Liver (tissue), 9 donors: Measurements from ENCODE around the gene TRPM8. TPM values are rescaled to one million over a fixed set of nuclear protein-coding genes. Genes with fewer than 3 reads are reported as not detected.

Source experiments
- DNase-seq: peaks from one replicate; pipeline ENCODE4 v3.0.0-alpha.2; 2017; ENCODE audit warnings: low spot score
- H3K27ac ChIP-seq, 2 donors: one replicate each; pipeline ENCODE4 v1.7.0; 2013; ENCODE audit warnings: inconsistent platforms in 2 of 2, low read length in 2 of 2, control low read depth in 1 of 2, low read depth in 1 of 2, mild to moderate bottlenecking in 1 of 2
- H3K27me3 ChIP-seq, 4 donors: one replicate each; pipeline versions ENCODE4 v1.6.1 to v1.7.0; 2013; ENCODE audit warnings: low read length in 3 of 4, inconsistent platforms in 1 of 4, mild to moderate bottlenecking in 1 of 4, moderate library complexity in 1 of 4; ENCODE audit not compliant: control insufficient read depth in 4 of 4, insufficient read depth in 4 of 4
- H3K36me3 ChIP-seq, 4 donors: one replicate each; pipeline versions ENCODE4 v1.6.1 to v1.7.0; 2013; ENCODE audit warnings: low read length in 3 of 4, mild to moderate bottlenecking in 3 of 4, low read depth in 1 of 4, moderate library complexity in 1 of 4; ENCODE audit not compliant: control insufficient read depth in 4 of 4, insufficient read depth in 3 of 4
- H3K4me1 ChIP-seq, 4 donors: one replicate each; pipeline versions ENCODE4 v1.6.1 to v1.7.0; 2013; ENCODE audit warnings: low read length in 3 of 4, mild to moderate bottlenecking in 3 of 4, moderate library complexity in 1 of 4; ENCODE audit not compliant: control insufficient read depth in 4 of 4, insufficient read depth in 4 of 4
- H3K4me3 ChIP-seq, 3 donors: one replicate each; pipeline versions ENCODE4 v1.6.1 to v1.7.0; 2013; ENCODE audit warnings: low read length in 3 of 3, control low read depth in 1 of 3, low read depth in 1 of 3, mild to moderate bottlenecking in 1 of 3
- H3K9ac ChIP-seq, 2 donors: one replicate each; pipeline ENCODE4 v1.7.0; 2013; ENCODE audit warnings: low read length in 2 of 2, mild to moderate bottlenecking in 2 of 2, moderate library complexity in 2 of 2, control low read depth in 1 of 2, low read depth in 1 of 2
- H3K9me3 ChIP-seq, 4 donors: one replicate each; pipeline versions ENCODE4 v1.6.1 to v1.7.0; 2013; ENCODE audit warnings: low read length in 3 of 4; ENCODE audit not compliant: control insufficient read depth in 4 of 4
- EGR1 ChIP-seq, 2 donors: IDR thresholded peaks; 2 replicates each; pipeline ENCODE4 v1.6.1; 2016 to 2018; ENCODE audit warnings: antibody characterized with exemption in 2 of 2, low read depth in 2 of 2
- FOXA1 ChIP-seq: IDR thresholded peaks from 2 replicates; pipeline ENCODE4 v1.6.1; 2016; ENCODE audit warnings: antibody characterized with exemption
- FOXA2 ChIP-seq: IDR thresholded peaks from 2 replicates; pipeline ENCODE4 v1.6.1; 2016; ENCODE audit warnings: antibody characterized with exemption
- GABPA ChIP-seq, 2 donors: IDR thresholded peaks in 1 of 2; conservative IDR thresholded peaks in 1 of 2; 2 replicates each; pipeline ENCODE4 v1.6.1; 2016; ENCODE audit warnings: antibody characterized with exemption in 2 of 2, mild to moderate bottlenecking in 1 of 2, moderate library complexity in 1 of 2
- HNF4A ChIP-seq, 2 donors: conservative IDR thresholded peaks; 2 replicates each; pipeline ENCODE4 v1.6.1; 2016; ENCODE audit warnings: antibody characterized with exemption in 2 of 2, mild to moderate bottlenecking in 2 of 2
- HNF4G ChIP-seq: IDR thresholded peaks from 2 replicates; pipeline ENCODE4 v1.6.1; 2016; ENCODE audit warnings: antibody characterized with exemption
- JUND ChIP-seq, 2 donors: IDR thresholded peaks; 2 replicates each; pipeline ENCODE4 v1.6.1; 2016; ENCODE audit warnings: antibody characterized with exemption in 2 of 2
- NR2F2 ChIP-seq: IDR thresholded peaks from 2 replicates; pipeline ENCODE4 v1.6.1; 2016; ENCODE audit warnings: antibody characterized with exemption
- RAD21 ChIP-seq, 2 donors: IDR thresholded peaks; 2 replicates each; pipeline ENCODE4 v1.6.1; 2016; ENCODE audit warnings: antibody characterized with exemption in 2 of 2, mild to moderate bottlenecking in 2 of 2
- RXRA ChIP-seq, 2 donors: IDR thresholded peaks; 2 replicates each; pipeline ENCODE4 v1.6.1; 2017 to 2018; ENCODE audit warnings: antibody characterized with exemption in 2 of 2, mild to moderate bottlenecking in 1 of 2
- SP1 ChIP-seq: IDR thresholded peaks from 2 replicates; pipeline ENCODE4 v1.6.1; 2018; ENCODE audit warnings: antibody characterized with exemption, mild to moderate bottlenecking
- TAF1 ChIP-seq: conservative IDR thresholded peaks from 2 replicates; pipeline ENCODE4 v1.6.1; 2016; ENCODE audit warnings: antibody characterized with exemption, mild to moderate bottlenecking
- WGBS: extraction: QIAGEN DNeasy Blood & Tissue Kit; methylation state at CpG from one replicate; pipeline ENCODE4 v1.1.7; 2013; 5-methylcytosine and 5-hydroxymethylcytosine counted together
- polyA plus RNA-seq, 2 donors: library from polyadenylated mRNA; stranded (reverse) in 1 of 2; unstranded in 1 of 2; fragments of 200-250 nt in 1 of 2; fragments of >200 nt in 1 of 2; fragmentation: Nextera tagmentation in 1 of 2; extraction: Ambion mirVana in 1 of 2; gene quantifications; one replicate each; pipeline versions ENCODE4 v1.2.1 to v1.2.3, GENCODE V29; 2013 to 2015
- total RNA-seq, 2 donors: library from RNA; depleted of rRNA; stranded (reverse); fragments of >200 nt; gene quantifications; one replicate each; pipeline ENCODE4 v1.2.3, GENCODE V29; 2014
- TF ChIP-seq, protein P1 (sequence below): IDR thresholded peaks from 2 replicates; pipeline ENCODE4 v1.6.1; 2016; ENCODE audit warnings: antibody characterized with exemption, mild to moderate bottlenecking
- TF ChIP-seq, protein P2 (sequence below): fragments of 150-350 bp; IDR thresholded peaks from 2 replicates; pipeline ENCODE4 v1.5.1; 2017; ENCODE audit warnings: improper control_type of control experiment, low read depth, low read length; ENCODE audit not compliant: missing input control
- donor health status: healthy.
- donor health status: healthy.
- donor health status: healthy.
- donor health status: healthy.
- donor health status: healthy.

Gene TRPM8
- total and polyA plus RNA-seq, 4 donors: 1.1 to 79.2 (median 33.2) TPM

DNA sequence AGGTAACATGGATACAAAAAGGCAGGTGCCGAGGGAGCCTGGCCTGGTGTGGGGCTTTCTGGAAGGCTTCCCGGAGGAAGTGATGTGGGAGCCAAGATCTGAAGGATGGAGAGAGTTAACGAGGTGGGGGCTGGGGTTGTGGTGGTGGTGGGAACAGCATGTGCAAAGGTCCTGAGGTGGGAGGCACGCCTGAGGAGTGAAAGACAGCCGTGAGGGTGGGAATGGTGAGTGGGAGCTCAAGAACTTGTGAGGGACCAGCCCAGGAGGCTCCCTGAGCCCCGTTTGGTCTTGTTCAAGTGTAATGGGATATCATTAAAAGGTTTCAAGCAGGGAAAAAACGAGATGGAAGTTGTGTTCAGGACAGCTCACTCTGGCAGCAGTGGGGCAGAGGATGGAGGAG, 35.2 kb downstream of the TRPM8 start:
- Histone ChIP-seq H3K9ac (no peak overlapping the region), H3K4me1 (no peaks in the 10 kb centered on the region), H3K36me3 (no peaks in the 10 kb centered on the region), H3K27me3 (no peaks in the 10 kb centered on the region), H3K27ac (no peak overlapping the region), H3K9me3 (no peaks in the 10 kb centered on the region), H3K4me3 (no peak overlapping the region)
- no peak for DNase-seq
- WGBS: 75% methylated on average over 7 of the region's 7 CpGs
- TF ChIP-seq SP1: no peak
- no peak for TF ChIP-seq EGR1 (IDR thresholded peaks at IDR 0.05; ENCODE audit: low read depth in 2 of 2)
- TF ChIP-seq NR2F2: no peak
- TF ChIP-seq RAD21 (IDR thresholded peaks at IDR 0.05): no peak
- TF ChIP-seq HNF4A (conservative IDR thresholded peaks at IDR 0.05): no peak
- TF ChIP-seq FOXA1: no peak
- TF ChIP-seq FOXA2: no peak
- no peak for TF ChIP-seq JUND (IDR thresholded peaks at IDR 0.05)

DNA sequence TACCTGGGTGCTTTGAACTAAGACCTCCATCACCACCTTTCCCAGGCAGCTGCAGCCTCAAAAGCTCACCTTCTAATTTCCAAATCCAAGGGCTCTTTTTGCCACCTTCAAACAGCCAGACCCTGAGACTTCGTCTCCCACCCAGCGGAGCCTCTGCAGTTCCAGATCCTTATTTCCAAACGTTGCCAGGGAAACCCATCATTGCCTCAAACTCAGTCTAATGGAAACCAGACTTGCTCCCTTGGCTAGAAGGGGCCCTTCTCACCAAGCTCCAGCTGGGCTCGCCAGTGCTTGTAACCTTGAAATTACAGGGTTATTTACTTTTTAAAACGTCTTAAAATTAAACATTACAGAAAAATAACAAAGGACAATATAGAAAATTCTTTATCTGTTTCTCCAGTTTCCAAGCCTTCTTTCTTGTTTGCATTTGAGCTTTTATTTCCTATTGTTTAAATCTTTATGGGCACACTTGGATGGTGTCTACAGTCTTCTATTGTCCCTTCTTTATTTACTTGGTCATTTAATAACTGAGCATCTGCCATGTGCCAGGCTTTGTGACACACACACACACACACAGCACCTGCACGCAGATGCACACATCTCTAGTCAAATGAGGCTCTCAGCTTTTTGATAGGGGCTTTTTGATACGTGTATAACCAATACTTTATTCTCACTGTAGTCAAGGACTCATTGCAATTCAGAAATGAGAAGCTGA, 36.1 kb downstream of the TRPM8 start:
- no peaks in the 10 kb centered on the region for H3K9me3 ChIP-seq
- no peak overlapping the region for H3K27ac ChIP-seq
- no peak overlapping the region for H3K9ac ChIP-seq
- WGBS: 69% methylated on average over 7 of the region's 7 CpGs
- H3K36me3 ChIP-seq: no peaks in the 10 kb centered on the region
- no peaks in the 10 kb centered on the region for H3K4me1 ChIP-seq
- TF ChIP-seq TAF1: no peak
- TF ChIP-seq FOXA2: no peak
- TF ChIP-seq, protein P1, sequence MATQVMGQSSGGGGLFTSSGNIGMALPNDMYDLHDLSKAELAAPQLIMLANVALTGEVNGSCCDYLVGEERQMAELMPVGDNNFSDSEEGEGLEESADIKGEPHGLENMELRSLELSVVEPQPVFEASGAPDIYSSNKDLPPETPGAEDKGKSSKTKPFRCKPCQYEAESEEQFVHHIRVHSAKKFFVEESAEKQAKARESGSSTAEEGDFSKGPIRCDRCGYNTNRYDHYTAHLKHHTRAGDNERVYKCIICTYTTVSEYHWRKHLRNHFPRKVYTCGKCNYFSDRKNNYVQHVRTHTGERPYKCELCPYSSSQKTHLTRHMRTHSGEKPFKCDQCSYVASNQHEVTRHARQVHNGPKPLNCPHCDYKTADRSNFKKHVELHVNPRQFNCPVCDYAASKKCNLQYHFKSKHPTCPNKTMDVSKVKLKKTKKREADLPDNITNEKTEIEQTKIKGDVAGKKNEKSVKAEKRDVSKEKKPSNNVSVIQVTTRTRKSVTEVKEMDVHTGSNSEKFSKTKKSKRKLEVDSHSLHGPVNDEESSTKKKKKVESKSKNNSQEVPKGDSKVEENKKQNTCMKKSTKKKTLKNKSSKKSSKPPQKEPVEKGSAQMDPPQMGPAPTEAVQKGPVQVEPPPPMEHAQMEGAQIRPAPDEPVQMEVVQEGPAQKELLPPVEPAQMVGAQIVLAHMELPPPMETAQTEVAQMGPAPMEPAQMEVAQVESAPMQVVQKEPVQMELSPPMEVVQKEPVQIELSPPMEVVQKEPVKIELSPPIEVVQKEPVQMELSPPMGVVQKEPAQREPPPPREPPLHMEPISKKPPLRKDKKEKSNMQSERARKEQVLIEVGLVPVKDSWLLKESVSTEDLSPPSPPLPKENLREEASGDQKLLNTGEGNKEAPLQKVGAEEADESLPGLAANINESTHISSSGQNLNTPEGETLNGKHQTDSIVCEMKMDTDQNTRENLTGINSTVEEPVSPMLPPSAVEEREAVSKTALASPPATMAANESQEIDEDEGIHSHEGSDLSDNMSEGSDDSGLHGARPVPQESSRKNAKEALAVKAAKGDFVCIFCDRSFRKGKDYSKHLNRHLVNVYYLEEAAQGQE: no peak
- no peak for TF ChIP-seq RXRA (IDR thresholded peaks at IDR 0.05)
- TF ChIP-seq EGR1 (IDR thresholded peaks at IDR 0.05; ENCODE audit: low read depth in 2 of 2): no peak
- TF ChIP-seq HNF4G: no peak
- TF ChIP-seq JUND (IDR thresholded peaks at IDR 0.05): no peak
- TF ChIP-seq SP1: no peak
- TF ChIP-seq, protein P2, sequence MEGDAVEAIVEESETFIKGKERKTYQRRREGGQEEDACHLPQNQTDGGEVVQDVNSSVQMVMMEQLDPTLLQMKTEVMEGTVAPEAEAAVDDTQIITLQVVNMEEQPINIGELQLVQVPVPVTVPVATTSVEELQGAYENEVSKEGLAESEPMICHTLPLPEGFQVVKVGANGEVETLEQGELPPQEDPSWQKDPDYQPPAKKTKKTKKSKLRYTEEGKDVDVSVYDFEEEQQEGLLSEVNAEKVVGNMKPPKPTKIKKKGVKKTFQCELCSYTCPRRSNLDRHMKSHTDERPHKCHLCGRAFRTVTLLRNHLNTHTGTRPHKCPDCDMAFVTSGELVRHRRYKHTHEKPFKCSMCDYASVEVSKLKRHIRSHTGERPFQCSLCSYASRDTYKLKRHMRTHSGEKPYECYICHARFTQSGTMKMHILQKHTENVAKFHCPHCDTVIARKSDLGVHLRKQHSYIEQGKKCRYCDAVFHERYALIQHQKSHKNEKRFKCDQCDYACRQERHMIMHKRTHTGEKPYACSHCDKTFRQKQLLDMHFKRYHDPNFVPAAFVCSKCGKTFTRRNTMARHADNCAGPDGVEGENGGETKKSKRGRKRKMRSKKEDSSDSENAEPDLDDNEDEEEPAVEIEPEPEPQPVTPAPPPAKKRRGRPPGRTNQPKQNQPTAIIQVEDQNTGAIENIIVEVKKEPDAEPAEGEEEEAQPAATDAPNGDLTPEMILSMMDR: no peak
- TF ChIP-seq RAD21 (IDR thresholded peaks at IDR 0.05): no peak
- no peak for TF ChIP-seq GABPA (IDR thresholded peaks at IDR 0.05 in 1 of 2, conservative IDR thresholded peaks at IDR 0.05 in 1 of 2)
- H3K27me3 ChIP-seq: no peaks in the 10 kb centered on the region
- H3K4me3 ChIP-seq: no peak overlapping the region
- no peak for DNase-seq
